SKM-1 treated with dmso at 0.1 percent for 144 hours (cell line): ENCODE measurements around the gene ZDHHC4.

Experiments used
- DNase-seq: peaks from one replicate; lab custom pipeline; 2025; ENCODE audit not compliant: unreplicated experiment; lab: John Stamatoyannopoulos, UW

Gene ZDHHC4

DNA sequence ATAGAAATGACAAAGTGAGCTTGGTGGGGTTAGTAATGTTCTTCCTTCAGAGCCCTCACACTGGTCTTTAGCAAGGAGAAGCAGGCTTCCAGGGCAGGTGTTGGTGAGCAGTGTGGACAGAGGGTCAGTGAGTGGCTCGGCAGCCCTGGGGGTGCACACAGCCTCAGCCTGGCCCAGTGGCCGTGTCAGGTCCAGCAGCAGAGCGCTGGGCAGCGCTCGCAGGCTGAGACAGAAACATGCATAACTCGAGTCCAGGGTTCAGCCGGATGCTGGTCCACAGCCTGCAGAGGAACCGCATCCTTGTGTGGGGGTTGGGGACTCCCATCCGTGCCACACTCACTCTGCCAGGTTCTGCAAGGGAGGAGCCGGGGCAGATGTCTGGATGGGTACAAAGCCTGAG is 27.2 kb downstream of the ZDHHC4 start:
- DNase-seq, result no peak

DNA sequence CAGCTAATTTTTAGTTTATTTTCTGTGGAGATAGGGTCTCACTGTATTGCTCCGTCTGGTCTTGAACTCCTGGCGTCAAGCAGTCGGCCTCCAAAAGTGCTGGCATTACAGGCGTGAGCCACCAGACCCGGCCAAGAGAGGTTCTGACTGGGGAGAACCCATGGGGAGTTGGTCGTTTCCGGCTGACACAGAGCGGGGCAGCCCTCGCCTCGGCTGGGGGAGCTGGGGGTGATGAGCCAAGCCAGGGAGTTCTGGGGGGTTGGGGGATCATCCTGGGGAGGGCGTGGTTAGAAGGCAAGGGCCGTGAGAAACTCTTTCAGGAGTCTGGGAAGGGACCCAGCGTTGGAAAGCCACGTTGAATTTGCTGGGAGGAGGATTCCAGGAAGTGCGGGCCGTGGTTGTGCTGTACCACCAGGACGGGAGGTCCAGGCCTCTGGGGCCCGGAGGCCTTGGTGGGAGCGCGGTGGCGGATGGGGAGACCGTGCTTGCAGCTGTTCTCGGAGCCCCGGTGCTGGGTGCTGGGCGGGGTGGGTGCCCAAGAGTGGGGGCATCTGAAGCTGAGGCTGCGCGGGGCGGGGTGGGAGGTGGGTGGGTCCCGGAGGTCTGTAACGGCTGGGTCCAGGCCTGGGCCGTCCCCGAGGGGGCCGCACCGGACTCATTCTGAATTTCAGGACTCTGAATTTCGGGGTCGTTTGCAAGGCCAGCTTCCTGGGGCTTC is 29.8 kb downstream of the ZDHHC4 start:
- DNase-seq, result no peak

DNA sequence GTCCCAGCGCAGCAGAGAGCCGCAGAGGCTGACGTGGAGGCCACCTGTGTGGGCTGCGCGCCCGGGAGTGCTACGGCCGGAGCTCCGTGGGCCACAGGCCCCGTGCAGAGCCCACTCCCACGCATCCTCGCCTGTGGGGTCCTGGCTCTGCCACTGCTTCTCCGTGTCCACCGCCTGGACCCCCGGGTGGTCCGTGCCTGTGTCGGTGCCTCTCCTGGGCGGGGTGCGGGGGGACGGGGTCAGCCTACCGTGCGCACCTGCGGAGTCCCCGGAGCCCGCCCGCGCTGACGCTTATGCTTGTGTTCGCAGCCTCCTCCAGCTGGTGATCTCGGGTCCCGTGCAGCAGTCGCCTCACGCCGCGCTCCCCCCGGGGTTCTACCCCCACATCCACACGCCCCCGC is 30.4 kb downstream of the ZDHHC4 start:
- DNase-seq, result no peak

DNA sequence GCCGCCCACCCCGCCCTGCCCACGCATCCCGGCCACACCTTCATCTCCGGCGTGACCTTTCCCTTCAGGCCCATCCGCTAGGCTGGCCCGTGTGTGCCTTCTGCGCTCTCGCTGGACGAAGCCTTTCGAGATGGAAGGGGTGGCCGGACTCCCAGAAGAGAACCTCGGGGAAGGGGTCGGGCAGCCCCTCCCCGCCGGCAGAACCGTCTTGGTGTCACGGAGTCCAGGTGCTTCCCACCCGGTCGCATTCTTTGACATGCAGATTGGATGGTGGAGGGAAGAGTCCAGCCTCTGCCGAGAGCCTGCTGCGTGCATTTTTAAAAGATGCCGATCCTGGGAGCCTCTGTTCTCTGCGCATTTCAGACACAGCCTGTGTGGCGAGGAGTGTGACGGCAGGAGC is 30.8 kb downstream of the ZDHHC4 start:
- no peak for DNase-seq

DNA sequence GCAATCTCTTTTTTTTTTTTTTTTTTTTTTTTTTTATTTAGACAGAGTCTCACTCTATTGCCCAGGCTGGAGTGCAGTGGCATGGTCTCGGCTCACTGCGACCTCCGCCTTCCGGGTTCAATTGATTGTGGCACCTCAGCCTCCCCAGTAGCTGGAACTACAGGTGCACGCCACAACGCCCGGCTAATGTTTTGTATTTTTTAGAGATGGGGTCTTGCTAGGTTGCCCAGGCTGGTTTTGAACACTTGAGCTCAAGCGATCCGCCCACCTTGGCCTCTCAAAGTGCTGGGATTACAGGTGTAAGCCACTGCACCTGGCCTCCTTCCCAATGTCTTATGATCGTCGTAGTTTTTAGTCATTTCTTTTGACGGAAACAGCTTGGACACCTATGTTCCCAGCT is 31.5 kb downstream of the ZDHHC4 start:
- no peak for DNase-seq

DNA sequence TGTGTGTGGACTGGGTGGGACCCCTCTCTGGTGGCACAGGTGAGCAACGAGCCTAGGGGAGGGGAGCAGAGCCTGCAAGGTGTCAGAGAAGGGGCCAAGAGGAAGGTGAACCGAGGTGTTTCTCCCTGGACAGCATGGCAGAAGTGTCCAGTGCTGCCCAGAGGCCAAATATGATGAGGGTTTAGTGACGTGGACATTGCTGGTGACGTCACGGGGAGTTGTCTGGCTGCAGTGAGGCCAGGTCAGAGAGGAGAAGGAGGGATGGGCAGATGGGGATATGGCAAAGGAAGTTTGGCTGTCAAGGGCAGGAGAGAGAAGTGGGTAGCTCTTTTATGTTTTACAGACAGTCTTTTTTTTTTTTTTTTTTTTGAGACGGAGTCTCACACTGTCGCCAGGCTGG is 35.6 kb downstream of the ZDHHC4 start:
- no peak for DNase-seq

DNA sequence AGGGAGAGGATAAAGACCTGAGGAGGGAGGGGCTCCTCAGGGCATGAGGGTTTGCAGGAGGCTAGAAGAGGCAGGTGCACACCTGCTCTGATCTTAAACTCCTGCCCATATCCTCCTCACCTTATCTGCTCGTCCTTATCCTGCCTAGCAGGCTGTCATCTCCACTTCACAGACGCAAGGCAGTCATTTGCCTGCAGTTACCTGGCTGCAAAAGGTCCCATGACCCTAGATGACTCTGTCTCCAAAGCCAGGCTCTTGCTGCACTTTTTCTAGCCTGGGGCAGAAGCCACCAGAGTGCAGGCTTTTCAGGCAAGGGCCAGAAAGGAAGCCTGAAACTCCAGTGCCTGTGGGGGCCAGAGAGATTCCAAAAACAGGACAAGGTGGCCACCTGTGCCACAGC is 36.5 kb downstream of the ZDHHC4 start:
- no peak for DNase-seq

DNA sequence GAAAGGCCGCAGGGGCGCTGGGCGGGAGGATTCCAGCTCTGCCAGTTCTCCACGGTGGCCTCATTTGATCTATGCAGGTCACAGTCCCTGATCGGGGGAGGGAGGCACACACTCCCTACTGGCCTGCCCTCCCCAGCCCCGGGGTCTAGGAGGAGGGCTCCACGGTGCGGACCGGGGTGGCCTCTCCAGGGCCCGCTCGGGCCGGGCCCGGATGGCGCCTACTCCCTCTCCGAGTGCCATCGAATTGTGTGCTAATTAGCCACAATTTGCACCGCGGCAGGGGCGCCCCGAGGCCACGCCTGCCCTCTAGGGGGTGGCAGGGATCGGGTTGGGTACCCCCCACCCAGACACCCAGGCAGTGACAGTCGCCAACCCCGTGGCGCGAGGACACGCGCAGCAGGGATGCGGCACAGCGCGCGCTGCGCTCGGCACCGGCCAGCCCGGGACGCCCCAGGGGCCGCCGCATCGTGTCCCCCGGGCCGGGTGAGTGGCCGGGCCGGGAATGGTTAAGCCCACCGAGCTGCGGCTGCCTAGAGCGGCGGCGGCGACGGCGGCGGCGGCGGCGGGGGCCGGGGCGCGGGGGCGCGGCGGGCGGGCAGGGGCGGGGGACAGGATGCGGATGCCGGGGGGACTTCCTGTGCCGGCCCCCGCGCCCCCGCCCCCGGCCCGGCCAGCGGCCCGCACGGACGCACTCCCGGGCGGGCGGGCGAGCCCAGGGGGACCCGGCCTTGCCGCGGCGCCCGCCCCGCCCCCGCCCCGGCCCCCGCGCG is 37.9 kb downstream of the ZDHHC4 start, which contains the start of gene ZNF853:
Gene ZNF853, plus strand, starts transcription at position 658 of the 770 bp plus-strand sequence. CDS start 565 bp downstream, outside the sequence.
- DNase-seq, result no peak

DNA sequence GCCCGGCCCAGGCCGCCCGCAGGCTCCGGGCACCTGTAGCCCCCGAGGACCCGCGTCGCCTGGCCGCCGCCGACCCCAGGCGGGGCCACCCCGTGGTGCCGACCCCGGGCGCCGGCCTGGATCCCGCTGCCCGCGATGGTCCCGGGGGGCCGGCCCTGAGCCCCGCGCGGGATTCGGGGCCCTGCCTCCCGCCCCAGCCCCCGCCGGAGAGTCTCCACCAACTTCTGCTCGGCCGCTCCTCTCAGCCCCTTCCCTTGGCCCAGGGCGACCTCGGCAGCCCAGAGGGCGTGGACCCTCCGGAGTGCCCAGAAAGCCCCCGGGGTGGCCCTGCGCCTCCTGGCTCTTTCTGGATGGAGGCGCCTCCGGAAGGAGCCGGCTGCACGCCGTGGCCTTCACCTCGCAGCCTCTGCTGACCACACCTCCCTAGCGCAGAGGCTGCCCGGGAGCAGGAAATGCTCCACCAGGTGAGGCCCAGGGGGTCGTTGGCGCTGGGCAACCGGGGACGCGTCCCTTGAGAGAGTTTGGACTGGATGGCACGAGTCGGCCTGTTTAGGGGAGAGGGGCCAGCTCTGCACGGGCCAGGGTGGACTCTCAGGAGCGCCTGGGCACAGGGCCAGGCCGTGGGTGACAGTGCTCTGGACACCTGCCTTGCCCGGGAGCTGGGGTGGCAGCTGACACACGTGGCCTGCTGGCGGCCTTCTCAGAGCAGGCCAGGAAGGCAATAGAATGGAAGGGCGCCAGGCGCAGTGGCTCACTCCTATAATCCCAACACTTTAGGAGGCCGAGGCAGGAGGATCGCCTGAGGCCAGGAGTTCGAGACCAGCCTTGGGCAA is 38.7 kb downstream of the ZDHHC4 start:
- DNase-seq, result no peak

DNA sequence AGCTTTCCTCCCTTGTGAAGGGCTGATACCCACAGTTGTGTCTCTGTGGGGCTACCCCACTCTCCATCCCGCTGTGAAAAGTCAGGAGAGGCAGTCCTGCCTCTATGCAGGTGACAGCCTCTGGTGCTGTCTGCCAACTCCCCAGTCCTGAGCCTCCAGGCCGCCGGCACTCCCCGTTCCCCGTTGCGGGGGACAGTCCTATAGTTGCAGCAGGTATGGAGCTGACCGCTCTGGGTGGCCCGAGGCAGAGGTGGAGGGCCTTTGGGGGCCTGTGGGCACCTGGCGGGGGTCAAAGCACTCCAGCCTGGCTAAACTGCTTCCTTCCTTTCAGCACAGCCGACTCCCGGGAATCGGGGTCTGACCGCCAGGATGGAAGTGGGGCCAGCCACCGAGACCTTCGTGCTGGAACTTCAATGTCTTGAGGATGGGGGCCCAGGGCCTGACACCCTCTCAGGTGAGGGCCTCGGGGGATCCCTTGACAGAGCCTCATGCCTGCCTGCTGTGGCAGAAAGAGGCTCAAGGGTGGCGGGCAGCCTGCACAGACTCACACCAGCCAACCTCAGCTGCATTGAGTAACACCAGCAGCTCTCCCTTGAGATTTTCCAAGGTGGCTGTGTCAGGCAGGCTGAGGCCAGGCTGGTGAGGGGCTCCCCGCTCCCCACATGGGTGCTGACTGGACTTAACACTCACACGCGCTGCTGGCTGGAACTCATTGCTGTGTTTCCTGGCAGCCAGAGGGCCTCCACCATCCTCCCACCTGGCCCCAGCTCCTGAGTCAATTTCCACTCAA is 39.8 kb downstream of the ZDHHC4 start:
- no peak for DNase-seq

DNA sequence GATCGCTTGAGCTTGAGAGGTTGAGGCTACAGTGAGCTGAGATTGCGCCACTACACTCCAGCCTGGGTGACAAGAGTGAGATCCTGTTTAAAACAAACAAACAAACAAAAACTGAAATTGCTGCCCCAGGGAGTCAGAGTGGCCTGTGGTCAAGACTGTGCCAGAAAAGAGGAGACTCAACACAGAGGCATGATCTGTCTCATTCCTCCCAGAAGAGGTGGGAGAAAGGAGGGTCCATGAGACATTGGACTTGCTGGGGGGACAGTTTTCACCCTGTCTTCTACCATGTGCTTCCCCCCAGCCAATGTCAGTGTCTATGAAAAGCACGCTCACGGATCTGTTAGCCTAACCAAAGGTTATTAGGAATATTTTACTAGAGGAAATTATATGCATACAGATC is 41.4 kb downstream of the ZDHHC4 start:
- DNase-seq, result no peak

DNA sequence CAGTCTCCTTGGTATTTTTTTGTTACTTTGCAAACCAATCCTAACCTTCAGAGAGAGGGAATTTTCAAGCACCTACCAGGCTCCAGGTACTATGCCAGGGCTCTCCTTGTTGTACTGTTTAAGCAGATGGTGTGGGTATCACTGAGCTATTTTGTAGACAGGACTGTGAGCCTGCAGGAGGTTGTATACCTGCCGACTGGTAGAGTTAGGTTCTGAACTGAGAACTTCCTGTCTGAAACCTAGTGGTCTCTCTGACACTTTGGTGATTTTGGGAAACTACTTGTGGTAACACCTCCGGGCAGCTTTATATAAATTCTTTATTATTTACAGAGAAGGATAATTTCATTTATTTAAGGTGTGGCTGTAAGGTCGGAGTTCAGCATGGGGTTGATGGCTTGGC is 42.7 kb downstream of the ZDHHC4 start:
- no peak for DNase-seq

DNA sequence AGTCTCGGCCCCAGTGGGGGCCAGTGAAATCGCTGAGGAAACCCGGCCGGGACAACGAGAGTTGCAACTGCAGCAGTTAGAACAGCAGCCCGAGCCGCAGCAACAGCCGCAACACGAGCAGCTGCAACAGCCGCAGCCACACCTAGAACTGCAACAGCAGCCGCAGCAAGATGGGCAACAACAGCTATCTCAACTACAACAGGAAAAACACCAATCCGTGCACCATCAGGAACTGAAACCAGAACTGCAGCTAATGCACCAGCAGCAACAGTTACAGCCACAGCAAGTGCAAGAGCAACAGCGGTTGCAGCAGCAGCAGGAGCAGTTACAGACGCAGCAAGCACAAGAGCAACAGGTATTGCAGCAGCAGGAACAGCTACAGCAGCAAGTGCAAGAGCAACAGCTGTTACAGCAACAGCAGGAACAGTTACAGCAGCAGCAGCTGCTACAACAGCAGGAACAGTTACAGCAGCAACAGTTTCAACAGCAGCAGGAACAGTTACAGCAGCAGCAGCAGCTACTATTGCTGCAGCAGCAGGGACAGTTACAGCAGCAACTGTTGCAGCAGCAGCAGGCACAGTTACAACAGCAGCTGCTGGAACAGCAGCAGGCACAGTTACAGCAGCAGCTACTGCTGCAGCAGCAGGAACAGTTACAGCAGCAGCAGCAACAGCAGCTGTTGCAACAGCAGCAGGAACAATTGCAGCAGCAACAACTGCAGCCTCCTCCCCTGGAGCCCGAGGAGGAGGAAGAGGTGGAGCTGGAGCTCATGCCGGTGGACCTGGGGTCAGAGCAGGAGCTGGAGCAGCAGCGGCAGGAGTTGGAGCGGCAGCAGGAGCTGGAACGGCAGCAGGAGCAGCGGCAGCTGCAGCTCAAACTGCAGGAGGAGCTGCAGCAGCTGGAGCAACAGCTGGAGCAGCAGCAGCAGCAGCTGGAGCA is 44.2 kb downstream of the ZDHHC4 start:
- no peak for DNase-seq

DNA sequence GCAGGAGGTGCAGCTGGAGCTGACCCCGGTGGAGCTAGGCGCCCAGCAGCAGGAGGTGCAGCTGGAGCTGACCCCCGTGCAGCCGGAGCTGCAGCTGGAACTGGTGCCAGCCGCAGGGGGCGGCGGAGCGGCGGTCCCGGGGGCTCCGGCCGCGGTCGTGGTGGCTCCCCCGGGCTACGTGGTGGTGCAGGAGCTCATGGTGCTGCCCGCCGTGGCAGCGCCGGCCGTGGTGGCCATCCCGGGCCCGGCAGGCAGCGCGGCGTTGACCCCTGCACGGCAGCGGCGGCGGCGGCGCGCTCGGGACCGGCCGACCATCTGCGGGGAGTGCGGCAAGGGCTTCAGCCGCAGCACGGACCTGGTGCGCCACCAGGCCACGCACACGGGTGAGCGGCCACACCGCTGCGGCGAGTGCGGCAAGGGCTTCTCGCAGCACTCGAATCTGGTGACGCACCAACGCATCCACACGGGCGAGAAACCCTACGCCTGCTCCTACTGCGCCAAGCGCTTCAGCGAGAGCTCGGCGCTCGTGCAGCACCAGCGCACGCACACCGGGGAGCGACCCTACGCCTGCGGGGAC is 45.0 kb downstream of the ZDHHC4 start:
- DNase-seq, result no peak

DNA sequence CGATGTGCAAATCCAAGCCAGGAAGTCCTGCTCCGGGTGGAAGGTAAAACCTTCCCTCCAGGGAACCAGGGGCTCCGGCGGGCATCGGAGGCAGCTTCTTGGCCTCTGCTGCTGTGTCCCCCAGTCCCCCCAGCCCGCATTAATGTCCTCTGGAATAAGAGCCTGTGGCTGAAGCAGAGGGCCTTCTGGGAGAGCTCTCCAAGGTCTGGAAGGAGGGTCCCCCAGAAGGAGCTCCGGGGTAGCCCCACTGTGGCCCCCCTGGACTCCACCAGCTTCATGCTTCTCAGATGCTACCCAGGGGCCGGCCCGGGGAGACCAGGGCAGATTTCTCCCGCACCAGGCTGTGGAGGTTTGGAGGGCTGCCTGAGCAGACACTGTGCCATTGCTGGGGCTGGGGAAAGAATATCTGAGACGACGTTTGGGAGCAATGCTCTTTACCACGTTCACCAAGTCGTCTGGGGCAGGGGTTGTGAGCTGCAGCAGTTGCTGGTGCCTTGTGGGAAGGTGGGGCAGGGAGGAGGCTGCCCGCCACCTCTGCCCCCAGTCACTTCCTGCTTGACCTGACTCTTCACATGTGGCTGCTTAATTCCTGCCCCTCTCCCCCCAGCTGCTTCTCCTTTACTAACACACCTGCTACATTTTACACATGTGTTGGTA is 46.5 kb downstream of the ZDHHC4 start:
- DNase-seq, result no peak

DNA sequence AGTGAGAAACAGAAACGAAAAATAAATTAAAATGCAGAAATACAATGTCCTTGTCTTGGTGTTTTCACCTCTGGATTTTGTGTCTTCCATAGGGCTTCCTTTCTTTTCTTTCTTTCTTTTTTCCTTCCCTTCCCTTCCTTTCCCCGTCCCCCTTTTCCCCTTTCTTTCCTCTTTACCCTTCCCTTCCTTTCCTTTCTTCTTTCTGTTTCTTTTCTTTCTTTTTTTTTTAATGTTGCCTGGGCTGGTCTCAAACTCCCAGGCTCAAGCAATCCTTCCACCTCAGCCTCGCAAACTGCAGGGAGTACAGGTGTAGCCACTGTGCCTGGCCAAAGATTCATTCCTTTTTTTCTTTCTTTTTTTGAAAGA is 47.0 kb downstream of the ZDHHC4 start:
- no peak for DNase-seq

DNA sequence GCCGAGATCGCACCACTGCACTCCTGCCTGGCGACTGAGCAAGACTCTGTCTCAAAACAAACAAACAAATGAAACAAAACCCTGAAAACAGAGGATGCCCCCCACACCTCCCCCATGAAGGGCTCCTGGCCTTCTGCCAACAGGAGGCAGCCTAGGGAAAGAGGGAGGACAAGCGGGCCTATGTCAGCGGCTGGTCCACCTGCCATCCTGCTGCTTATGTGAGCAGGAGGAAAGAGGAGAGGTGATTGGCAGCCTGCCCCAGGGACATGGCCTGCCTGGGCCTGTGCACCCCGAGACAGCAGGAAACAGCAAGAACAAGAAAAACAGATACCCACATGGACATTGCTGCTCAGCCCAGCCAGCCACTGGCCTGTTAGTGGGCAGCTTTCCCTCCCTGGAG is 50.8 kb downstream of the ZDHHC4 start:
- DNase-seq, result no peak

DNA sequence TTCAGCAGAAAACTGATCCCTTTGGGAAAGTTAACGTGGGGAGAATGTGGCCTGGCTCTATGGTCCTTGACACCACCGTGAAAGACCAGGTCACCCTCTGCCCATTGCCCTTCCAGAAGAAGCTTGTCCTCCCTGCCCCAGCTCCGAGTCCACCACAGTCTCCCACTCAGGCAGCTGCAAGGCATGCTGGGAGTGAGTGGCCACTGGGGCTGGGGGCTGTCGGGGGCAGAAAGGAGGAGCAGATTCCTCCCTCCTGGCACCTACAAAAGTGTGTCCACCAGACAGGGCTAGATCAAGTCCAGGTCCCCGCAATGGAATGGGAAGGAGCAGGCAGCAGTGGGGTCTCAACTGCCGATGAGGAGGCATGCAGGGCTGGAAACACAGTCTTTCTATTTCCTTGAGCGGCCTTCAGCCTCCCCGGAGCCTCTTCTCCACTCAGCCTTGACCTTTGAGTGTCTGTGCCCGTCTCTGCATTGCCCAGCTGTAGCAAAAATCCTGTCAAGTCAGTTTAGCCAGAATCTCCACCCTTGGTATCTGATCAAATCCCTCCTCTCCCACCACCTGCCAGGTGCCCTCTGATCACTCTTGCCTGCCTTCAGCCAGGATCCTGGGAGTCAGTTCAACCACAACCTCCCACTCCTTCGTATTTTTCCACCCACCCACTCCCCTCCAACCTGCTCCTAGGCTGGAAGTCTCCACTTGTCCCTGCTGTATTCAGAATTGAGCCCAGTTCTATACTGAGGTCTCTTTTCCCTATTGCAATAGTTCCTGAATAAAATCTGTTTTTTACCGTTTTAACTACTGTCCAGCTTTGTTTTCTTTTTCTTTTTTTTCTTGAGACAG is 53.0 kb downstream of the ZDHHC4 start:
- DNase-seq, result no peak
